ENCODE measurements around the gene LILRB1. TPM values are rescaled to one million over a fixed set of nuclear protein-coding genes. Genes with fewer than 3 reads are reported as not detected.
"Not testable (repeated sequence)": the region's sequence is repeated elsewhere in the genome, so short reads cannot be mapped to it uniquely, and the experiment has no call there.

Gene LILRB1
- total and polyA plus RNA-seq, 9 of the 15 experiments (the other 6 are each of a cell fraction or from before 2014, with no cell fraction given), result not detected

DNA sequence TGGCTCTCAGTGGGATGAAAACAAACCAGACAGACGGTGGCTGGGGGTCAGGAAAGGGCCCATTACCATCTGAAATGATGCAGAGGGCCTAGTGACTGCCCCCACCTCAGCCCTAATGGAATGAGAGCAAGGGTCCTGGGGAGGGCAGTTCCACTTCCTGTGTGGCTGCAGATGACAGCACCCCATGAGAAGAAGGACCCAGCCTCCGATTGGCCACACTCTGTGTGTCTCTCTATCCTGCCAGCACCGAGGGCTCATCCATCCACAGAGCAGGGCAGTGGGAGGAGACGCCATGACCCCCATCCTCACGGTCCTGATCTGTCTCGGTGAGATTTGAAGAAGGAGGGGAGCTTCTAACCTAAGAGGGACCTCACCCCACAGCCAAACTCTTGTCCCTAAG is 498 bp downstream of the LILRB1 start:
- Histone ChIP-seq H3K4me3 (no peak overlapping the region), H3K27me3 (ENCODE audit: control insufficient read depth in 2 of 2, insufficient read depth in 2 of 2, low read length in 2 of 2) (peaks cover 3 to 36% of the 10 kb centered on the region in 2 experiments; a peak in 3 of 5 replicates), H3K27ac (ENCODE audit: extremely low read depth, low read depth, low read length) (no peak overlapping the region), H3K36me3 (ENCODE audit: control insufficient read depth, insufficient read depth, low read length) (no peaks in the 10 kb centered on the region), H3K9me3 (replicated peaks; ENCODE audit: control insufficient read depth, insufficient read depth, low read depth, low read length) (no peaks in the 10 kb centered on the region), H3K9me1 (ENCODE audit: control insufficient read depth, insufficient read depth, low read length) (no peaks in the 10 kb centered on the region), H4K20me1 (replicated peaks; ENCODE audit: control insufficient read depth, insufficient read depth, low read length) (no peaks in the 10 kb centered on the region), H3K4me2 (ENCODE audit: insufficient read depth, low read length) (no peak overlapping the region), H3K79me2 (ENCODE audit: control insufficient read depth, insufficient read depth, low read length) (no peaks in the 10 kb centered on the region), H3K4me1 (replicated peaks in 1 of 2; ENCODE audit: control insufficient read depth in 2 of 2, insufficient read depth in 2 of 2, low read length in 2 of 2) (no peaks in the 10 kb centered on the region), H3K9ac (ENCODE audit: insufficient read depth in 1 of 2, low read depth in 2 of 2, low read length in 2 of 2) (no peak overlapping the region), H2AFZ (ENCODE audit: low read depth, low read length) (no peak overlapping the region)
- intact Hi-C loops (cut with micrococcal nuclease) (no loop called here), in situ Hi-C loops (cut with MboI) (loop anchor here (5.0 kb wide), 1 partner anchor 348 kb away; the partner anchor contains the start of gene LILRB2)
- 0% methylated on average over 5 of the region's 6 CpGs for WGBS (ENCODE audit: insufficient coverage, low coverage, missing lambda C conversion rate)
- ATAC-seq (no peak), DNase-seq (ENCODE audit: extremely low read depth in 1 of 4, low spot score in 3 of 4) (no peak), FAIRE-seq (no peak)
- BruUV-seq (replicated peaks), result no TSS peak
- POLR2A ChIA-PET, result no interaction called here
- TF ChIP-seq ZNF184 (CRISPR knock-in tag; IDR thresholded peaks at IDR 0.05), result no peak
- no peak for TF ChIP-seq TSHZ1 (CRISPR knock-in tag; IDR thresholded peaks at IDR 0.05)
- TF ChIP-seq, protein P1, sequence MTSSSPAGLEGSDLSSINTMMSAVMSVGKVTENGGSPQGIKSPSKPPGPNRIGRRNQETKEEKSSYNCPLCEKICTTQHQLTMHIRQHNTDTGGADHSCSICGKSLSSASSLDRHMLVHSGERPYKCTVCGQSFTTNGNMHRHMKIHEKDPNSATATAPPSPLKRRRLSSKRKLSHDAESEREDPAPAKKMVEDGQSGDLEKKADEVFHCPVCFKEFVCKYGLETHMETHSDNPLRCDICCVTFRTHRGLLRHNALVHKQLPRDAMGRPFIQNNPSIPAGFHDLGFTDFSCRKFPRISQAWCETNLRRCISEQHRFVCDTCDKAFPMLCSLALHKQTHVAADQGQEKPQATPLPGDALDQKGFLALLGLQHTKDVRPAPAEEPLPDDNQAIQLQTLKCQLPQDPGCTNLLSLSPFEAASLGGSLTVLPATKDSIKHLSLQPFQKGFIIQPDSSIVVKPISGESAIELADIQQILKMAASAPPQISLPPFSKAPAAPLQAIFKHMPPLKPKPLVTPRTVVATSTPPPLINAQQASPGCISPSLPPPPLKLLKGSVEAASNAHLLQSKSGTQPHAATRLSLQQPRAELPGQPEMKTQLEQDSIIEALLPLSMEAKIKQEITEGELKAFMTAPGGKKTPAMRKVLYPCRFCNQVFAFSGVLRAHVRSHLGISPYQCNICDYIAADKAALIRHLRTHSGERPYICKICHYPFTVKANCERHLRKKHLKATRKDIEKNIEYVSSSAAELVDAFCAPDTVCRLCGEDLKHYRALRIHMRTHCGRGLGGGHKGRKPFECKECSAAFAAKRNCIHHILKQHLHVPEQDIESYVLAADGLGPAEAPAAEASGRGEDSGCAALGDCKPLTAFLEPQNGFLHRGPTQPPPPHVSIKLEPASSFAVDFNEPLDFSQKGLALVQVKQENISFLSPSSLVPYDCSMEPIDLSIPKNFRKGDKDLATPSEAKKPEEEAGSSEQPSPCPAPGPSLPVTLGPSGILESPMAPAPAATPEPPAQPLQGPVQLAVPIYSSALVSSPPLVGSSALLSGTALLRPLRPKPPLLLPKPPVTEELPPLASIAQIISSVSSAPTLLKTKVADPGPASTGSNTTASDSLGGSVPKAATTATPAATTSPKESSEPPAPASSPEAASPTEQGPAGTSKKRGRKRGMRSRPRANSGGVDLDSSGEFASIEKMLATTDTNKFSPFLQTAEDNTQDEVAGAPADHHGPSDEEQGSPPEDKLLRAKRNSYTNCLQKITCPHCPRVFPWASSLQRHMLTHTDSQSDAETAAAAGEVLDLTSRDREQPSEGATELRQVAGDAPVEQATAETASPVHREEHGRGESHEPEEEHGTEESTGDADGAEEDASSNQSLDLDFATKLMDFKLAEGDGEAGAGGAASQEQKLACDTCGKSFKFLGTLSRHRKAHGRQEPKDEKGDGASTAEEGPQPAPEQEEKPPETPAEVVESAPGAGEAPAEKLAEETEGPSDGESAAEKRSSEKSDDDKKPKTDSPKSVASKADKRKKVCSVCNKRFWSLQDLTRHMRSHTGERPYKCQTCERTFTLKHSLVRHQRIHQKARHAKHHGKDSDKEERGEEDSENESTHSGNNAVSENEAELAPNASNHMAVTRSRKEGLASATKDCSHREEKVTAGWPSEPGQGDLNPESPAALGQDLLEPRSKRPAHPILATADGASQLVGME (CRISPR knock-in tag; IDR thresholded peaks at IDR 0.05), result no peak
- TF ChIP-seq OTX1 (CRISPR knock-in tag; IDR thresholded peaks at IDR 0.05), result no peak
- TF ChIP-seq NBN (IDR thresholded peaks at IDR 0.05; ENCODE audit: low read depth), result no peak
- CTCF ChIA-PET (ENCODE audit: low intra/inter-chr PET ratio), result no interaction called here

DNA sequence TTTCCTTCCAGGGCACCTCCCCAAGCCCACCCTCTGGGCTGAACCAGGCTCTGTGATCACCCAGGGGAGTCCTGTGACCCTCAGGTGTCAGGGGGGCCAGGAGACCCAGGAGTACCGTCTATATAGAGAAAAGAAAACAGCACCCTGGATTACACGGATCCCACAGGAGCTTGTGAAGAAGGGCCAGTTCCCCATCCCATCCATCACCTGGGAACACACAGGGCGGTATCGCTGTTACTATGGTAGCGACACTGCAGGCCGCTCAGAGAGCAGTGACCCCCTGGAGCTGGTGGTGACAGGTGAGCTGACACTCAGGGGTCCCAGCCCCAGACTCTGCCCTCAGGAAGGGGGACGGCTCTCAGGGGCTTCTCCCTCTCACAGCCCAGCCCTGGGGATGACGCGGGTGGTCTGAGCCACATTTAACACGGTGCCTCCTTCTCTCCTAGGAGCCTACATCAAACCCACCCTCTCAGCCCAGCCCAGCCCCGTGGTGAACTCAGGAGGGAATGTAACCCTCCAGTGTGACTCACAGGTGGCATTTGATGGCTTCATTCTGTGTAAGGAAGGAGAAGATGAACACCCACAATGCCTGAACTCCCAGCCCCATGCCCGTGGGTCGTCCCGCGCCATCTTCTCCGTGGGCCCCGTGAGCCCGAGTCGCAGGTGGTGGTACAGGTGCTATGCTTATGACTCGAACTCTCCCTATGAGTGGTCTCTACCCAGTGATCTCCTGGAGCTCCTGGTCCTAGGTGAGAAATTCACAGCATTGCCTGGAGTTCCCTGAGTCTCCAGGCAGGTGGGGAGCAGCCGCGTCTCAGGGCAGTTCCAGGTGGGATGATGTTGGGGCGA is 1.4 kb downstream of the LILRB1 start:
- H3K36me3 ChIP-seq (ENCODE audit: control insufficient read depth, insufficient read depth, low read length); DNase-seq (ENCODE audit: extremely low read depth in 1 of 4, low spot score in 3 of 4); H4K20me1 ChIP-seq (replicated peaks; ENCODE audit: control insufficient read depth, insufficient read depth, low read length); CTCF ChIA-PET (ENCODE audit: low intra/inter-chr PET ratio); FAIRE-seq; H3K9me3 ChIP-seq (replicated peaks; ENCODE audit: control insufficient read depth, insufficient read depth, low read depth, low read length); H3K27ac ChIP-seq (ENCODE audit: extremely low read depth, low read depth, low read length); intact Hi-C loops (cut with micrococcal nuclease); H3K9ac ChIP-seq (ENCODE audit: insufficient read depth in 1 of 2, low read depth in 2 of 2, low read length in 2 of 2); H2AFZ ChIP-seq (ENCODE audit: low read depth, low read length); H3K4me2 ChIP-seq (ENCODE audit: insufficient read depth, low read length); H3K79me2 ChIP-seq (ENCODE audit: control insufficient read depth, insufficient read depth, low read length); BruUV-seq (replicated peaks); POLR2A ChIA-PET; H3K4me1 ChIP-seq (replicated peaks in 1 of 2; ENCODE audit: control insufficient read depth in 2 of 2, insufficient read depth in 2 of 2, low read length in 2 of 2); ATAC-seq; H3K4me3 ChIP-seq; H3K9me1 ChIP-seq (ENCODE audit: control insufficient read depth, insufficient read depth, low read length): not testable (repeated sequence)
- in situ Hi-C loops (cut with MboI), result loop anchor here (5.0 kb wide), 1 partner anchor 349 kb away; the partner anchor contains the start of gene LILRB2
- H3K27me3 ChIP-seq (ENCODE audit: control insufficient read depth in 2 of 2, insufficient read depth in 2 of 2, low read length in 2 of 2), result peaks cover 3 to 36% of the 10 kb centered on the region in 2 experiments; a peak in 3 of 5 replicates
- WGBS (ENCODE audit: insufficient coverage, low coverage, missing lambda C conversion rate), result under 1% methylated on average over 19 of the region's 23 CpGs
